Dermis blood vessel endothelial cell (primary cell): ENCODE measurements around the gene LIMS2. TPM values are rescaled to one million over a fixed set of nuclear protein-coding genes. Genes with fewer than 3 reads are reported as not detected.

Experiments
- DNase-seq: peaks from one replicate; pipeline ENCODE4 v3.0.0; 2010
- total RNA-seq: library from RNA; depleted of rRNA; stranded (reverse); fragments of >200 nt; gene quantifications from 2 replicates; pipeline ENCODE4 v1.2.3, GENCODE V29; 2014

LIMS2 gene
- total RNA-seq, 1 donor from 2014 or later = 20.1 TPM

DNA sequence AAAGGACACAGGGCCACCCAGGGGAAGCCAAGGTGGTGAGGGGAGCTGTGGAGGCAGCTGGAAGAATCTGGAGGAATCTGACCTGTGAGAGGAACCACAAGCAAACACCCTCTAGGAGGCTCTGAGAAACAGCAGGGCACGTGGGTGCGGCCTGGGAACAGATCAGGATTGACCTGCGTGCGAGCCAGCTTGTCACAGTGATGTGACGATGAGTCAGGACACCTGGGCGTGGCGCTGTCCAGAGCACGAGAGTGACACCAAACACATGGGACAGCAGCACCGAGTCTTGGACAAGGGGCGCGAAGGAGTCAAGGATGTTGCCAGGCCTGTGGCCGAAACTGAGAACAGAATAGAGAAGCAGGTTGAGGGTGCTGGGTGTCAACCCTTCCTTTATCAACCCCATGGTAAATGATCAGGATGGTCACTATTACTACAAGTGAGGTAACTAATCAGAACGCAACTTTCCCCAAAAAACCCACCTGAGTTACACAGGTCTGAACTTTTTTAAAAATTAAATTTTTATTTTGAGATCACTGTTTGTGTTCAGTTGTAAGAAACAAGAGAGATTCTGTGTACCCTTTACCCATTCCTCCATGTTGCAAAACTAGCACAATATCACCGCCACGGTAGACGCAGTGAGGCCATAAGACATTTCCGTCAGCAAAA lies 25.3 kb upstream of the LIMS2 start:
- DNase-seq = no peak

GRCh38 chr2:127698553-127699355 lies 23.4 kb upstream of the LIMS2 start:
- no peak for DNase-seq

- DNase-seq = no peak
Measured at GRCh38 chr2:127697482-127698180, 22.3 kb upstream of the LIMS2 start.

GRCh38 chr2:127695491-127696472 lies 20.5 kb upstream of the LIMS2 start:
- peak; percentile 90 for DNase-seq

DNA sequence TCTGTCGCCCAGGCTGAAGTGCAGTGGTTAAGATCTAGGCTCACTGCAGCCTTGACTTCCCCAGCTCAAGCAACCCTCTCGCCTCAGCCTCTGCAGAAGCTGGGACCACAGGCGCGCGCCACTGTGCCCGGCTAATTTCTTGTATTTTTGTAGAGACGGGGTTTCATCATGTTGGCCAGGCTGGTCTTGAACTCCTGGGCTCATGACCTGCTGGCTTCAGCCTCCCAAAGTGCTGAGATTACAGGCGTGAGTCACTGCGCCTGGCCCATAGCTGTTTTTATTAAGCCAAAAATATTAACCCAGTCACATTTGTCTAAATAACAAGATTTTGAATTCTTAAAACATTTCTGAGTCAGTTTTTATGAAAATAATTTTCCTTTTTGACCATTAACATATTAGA lies 19.7 kb upstream of the LIMS2 start:
- DNase-seq = no peak

DNA sequence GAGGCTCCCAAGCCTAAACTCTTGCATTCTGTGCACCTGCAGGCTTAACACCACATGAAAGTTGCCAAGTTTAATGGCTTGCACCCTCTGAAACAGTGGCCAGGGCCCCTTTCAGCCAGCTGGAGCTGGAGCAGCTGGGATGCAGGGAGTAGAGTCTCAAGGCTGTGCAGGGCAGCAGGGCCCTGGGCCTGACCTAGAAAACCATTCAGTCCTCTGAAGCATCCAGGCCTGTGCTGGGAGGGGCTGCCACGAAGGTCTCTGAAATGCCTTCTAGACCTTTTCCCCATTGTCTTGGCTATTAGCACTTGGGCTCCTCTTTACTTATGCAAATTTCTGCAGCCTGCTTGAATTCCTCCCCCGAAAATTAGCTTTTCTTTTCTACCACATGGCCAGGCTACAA lies 15.4 kb upstream of the LIMS2 start:
- DNase-seq = no peak

- DNase-seq = no peak
Measured at GRCh38 chr2:127688405-127688804, 13.1 kb upstream of the LIMS2 start.

DNA sequence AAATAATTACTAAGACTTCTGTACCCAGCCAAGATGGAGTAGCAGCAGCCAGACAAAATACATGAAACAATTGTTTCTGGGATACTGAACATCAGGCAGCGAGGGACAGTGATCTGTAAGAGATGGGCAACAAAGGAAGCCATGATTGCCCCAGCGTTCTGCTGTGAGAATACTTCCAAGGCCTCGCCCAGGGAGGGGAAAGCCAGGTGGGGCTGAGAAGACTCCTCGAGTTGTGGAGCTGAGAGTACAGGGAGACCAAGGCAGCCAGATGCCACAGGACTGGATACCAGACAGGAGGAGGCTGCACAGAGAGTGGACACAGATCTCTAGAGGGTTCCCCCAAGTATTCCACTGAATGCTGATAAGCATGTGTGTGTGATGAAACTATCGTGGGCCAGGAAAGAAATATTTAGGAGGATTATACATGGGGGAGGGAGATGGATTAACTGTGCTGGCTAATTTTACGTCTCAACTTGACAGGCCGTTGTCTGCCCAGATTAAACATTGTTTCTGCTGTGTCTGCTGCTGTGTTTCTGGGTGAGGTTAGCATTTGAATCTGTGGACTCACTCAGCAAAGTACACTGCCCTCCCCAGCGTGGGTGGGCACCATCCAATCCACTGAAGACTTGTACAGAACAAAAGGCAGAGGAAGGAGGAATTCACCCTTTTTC lies 10.2 kb upstream of the LIMS2 start:
- DNase-seq = no peak

GRCh38 chr2:127683757-127684156 lies 8.4 kb upstream of the LIMS2 start:
- no peak for DNase-seq

GRCh38 chr2:127683056-127683455 lies 7.7 kb upstream of the LIMS2 start:
- no peak for DNase-seq

DNA sequence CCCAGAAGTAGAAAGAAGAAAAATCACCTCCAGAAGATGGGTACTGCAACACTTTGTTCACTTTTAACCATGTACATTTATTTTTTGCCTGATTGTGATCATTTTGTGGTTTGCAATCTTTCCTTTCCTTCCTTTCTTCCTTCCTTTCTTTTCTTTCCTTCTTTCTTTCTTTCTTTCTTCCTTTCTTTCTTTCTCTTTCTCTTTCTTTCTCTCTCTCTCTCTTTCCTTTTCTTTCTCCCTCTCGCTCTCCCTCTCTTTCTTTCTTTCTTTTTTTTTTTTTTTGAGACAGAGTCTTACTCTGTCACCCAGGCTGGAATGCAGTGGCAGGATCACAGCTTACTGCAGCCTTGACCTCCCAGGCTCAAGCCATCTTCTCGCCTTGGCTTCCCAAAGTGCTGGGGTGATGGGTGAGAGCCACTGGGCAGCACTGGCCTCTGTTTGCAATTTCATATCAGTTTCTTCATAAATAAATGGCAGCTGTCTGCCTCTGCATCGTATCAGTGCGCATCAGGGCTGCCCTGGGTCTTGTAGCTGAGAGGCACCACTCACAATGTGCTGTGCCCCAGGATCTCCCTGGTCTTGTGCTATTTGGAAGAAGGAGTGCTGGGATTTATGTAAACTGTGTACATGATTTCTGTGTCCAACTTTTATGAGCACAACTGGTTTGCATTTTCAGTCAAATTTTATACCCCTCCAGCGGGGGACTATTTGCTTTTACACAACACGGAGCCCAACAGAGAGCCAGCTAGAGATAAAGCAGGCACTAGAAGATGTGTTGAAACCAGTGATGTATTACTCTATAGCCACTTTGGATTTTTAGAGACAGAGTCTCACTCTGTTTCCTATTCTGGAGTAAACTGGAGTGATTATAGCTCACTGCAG lies 6.9 kb upstream of the LIMS2 start:
- DNase-seq = no peak

DNA sequence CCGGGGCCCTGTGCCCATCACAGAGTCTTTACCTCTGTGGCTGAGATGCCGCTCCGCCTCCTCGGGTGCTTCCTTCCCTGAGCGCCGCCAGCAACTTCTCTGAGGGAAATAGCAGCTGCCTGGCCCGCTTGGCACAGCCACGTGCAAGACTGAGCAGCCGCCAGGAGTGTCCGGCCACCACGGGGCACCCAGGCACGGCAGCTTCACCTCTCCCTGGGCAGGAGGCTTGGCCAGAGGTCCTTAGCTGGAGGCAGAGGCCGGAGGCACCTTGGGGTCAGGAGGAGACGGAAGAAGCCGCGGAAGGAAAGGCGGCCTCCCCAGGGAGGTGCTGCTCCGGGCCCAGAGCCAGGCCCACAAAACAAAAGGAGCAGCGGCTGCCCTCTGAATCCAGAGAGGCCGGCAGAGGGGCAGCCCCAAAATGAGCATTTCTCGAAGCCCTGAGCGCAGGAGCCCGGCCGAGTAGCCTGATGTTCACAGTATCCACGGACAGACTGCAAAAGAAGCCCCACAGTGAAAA lies 6.0 kb upstream of the LIMS2 start:
- peak; percentile 61 for DNase-seq

DNA sequence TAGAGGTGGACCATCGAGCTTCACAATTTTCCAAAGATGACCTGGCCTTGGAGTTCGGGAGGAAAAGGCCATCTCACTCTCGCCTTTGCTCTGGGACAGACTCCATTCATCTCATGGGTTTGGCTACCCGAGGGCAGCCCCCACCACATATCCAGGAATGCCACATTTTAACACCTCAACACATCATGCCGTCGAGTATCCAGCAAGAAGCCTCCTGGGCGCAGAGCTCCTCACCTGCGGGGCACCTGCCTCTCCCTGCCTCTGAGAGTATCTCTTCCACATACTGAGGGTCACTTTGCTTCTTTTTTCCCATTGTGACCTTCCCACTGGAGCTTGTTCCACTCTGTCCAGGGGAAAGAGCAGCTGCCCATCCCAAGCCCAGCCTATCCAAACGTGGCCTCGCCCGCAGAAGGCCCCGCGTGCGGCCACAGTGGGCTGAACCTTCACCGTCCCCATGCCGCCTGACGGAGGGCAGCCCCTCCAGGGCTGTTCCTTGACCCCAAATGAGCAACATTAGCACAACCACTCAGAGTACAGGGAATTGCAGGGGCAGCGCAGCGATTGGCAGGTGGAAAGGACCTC lies 5.5 kb upstream of the LIMS2 start:
- DNase-seq = no peak

DNA sequence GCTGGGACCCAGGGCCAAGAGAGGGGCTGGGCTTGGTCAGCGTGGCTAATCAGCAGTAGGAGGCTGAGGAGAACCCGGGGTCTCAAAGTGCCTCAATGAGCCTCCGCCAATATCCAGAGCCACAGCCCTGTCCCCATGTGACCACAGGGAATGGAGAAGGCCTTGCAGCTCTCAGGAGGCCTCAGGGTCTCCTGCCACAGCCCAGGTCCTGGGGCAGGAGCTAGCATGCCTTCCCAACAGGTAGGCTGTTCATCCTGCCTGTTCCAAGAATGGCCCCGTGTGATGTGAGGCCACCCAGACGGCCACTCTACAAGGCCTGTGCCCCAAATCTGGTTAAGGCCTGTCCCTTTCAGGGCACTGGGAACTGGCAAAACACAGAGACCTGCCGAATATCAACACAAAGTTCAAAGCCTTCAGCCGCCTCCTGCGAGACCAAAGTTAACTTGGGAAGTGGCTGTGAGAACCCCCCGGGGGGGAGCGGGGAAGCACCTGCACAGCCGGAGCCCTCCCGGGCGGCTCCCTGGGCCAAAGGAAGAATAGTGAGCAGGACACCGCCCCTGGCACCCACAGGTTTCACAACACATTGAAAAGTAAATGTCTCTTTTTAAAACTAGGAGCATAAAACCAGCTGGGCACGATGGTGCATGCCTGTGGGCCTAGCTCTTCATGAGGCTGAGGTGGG lies 4.5 kb upstream of the LIMS2 start:
- DNase-seq = no peak

DNA sequence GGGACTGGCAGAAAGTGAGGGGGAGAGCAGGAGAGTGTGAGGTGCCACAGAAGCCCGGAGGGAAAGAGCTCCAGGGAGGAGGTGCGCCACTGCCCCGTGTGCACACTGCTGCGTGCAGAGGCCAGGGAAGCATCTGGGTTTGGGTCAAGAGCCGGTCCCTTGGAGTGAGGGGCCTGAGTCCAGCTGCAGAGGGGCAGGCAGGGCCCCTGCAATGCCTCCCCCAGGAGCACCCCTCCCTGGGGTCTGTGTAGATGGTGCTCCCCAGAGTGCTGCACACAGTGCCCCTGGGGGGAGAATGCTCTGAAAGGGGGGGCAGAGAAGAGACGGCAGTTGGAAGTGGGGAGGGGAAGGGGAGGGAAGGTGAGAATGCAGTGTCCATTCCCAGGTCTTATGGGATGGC lies 3.7 kb upstream of the LIMS2 start:
- DNase-seq = no peak

GRCh38 chr2:127678531-127678930 lies 3.2 kb upstream of the LIMS2 start:
- DNase-seq = no peak

- DNase-seq = no peak
Measured at GRCh38 chr2:127676906-127677305, 1.6 kb upstream of the LIMS2 start.

GRCh38 chr2:127674241-127675209 lies 805 bp downstream of the LIMS2 start:
- peak; percentile 30 for DNase-seq
